ENCODE results near the gene APOBEC3G. TPM values are rescaled to one million over a fixed set of nuclear protein-coding genes. Genes with fewer than 3 reads are reported as not detected.
A peak's percentile ranks its signal among the peaks of the same experiment; 100 is the strongest.

The APOBEC3G gene
- total and polyA plus RNA-seq, 2 donors (not counting 1 experiment from before 2014, with no cell fraction given), result 94.2 to 96.6 TPM

- Histone ChIP-seq H3K9me3 (ENCODE audit: control extremely low read depth in 1 of 3, control insufficient read depth in 2 of 3, insufficient read depth in 1 of 3, low read length in 2 of 3) (no peaks in the 10 kb centered on the region), H4K20me1 (ENCODE audit: control insufficient read depth, insufficient read depth, low read length, poor library complexity, severe bottlenecking) (no peaks in the 10 kb centered on the region), H3K79me2 (ENCODE audit: control insufficient read depth, insufficient read depth, low read length) (peaks cover 3% of the 10 kb centered on the region), H3K27me3 (replicated peaks in 1 of 4; ENCODE audit: control extremely low read depth in 1 of 4, control insufficient read depth in 3 of 4, insufficient read depth in 4 of 4, low read length in 3 of 4) (no peaks in the 10 kb centered on the region), H3K4me2 (replicated peaks; ENCODE audit: low read depth, low read length, poor library complexity, severe bottlenecking) (peak overlapping the region; percentile 66), H3K36me3 (replicated peaks in 1 of 2; ENCODE audit: control extremely low read depth in 1 of 2, control insufficient read depth in 1 of 2, extremely low read depth in 1 of 2, insufficient read depth in 2 of 2, low read length in 1 of 2) (no peaks in the 10 kb centered on the region), H3K4me1 (ENCODE audit: control insufficient read depth in 2 of 2, insufficient read depth in 2 of 2, low read length in 2 of 2) (peaks cover 48 to 50% of the 10 kb centered on the region in 2 donors), H3K9ac (ENCODE audit: low read length) (no peak overlapping the region), H3K4me3 (ENCODE audit: control extremely low read depth in 1 of 5, extremely low read depth in 1 of 5, insufficient read depth in 1 of 5, low read depth in 2 of 5, low read length in 4 of 5) (peak overlapping the region in 1 of 5 experiments; percentile 37), H2AFZ (ENCODE audit: insufficient read depth, low read depth, low read length, poor library complexity, severe bottlenecking) (no peak overlapping the region), H3K27ac (ENCODE audit: low read length in 2 of 2) (peak overlapping the region; percentile 68 to 78)
- Mint-ChIP-seq H3K27ac (peak overlapping the region; percentile 93), H3K4me3 (peak overlapping the region; percentile 23), H3K27me3 (no peaks in the 10 kb centered on the region), H3K9me3 (ENCODE audit: insufficient read depth) (no peaks in the 10 kb centered on the region), H3K4me1 (peaks cover 48% of the 10 kb centered on the region)
- TF ChIP-seq CTCF (IDR thresholded peaks at IDR 0.05), result no peak
- TF ChIP-seq EZH2 (IDR thresholded peaks at IDR 0.05; ENCODE audit: borderline replicate concordance, insufficient read depth, low read depth, low read length, poor library complexity, severe bottlenecking), result no peak
- no peak for ATAC-seq (ENCODE audit: low read depth)
- POLR2A ChIA-PET, result interaction anchor here (0.6 to 2.6 kb wide), 5 partner anchors 16 to 385 kb away, joined by 3 to 10 read pairs (median 5); no protein-coding TSS in a partner anchor
- CTCF ChIA-PET, result interaction anchor here (0.6 to 2.8 kb wide), 8 partner anchors 15 to 112 kb away, joined by 3 to 12 read pairs (median 4); no protein-coding TSS in a partner anchor
- no CpG with 5 or more reads among the region's 2 CpGs for WGBS (ENCODE audit: insufficient coverage)
- no peak for DNase-seq
- intact Hi-C loops (cut with micrococcal nuclease), result loop anchor here (2.0 kb wide), 2 partner anchors 17 to 101 kb away; partner anchors contain the start of gene APOBEC3C
Observed at GRCh38 chr22:39115570-39115969, 38.5 kb downstream of the APOBEC3G start.

GRCh38 chr22:39115977-39116621 is 39.0 kb downstream of the APOBEC3G start:
- H3K27ac ChIP-seq (ENCODE audit: low read length in 2 of 2), result peak overlapping the region in 1 of 2 donors; percentile 78
- no peak overlapping the region for H2AFZ ChIP-seq (ENCODE audit: insufficient read depth, low read depth, low read length, poor library complexity, severe bottlenecking)
- H3K79me2 ChIP-seq (ENCODE audit: control insufficient read depth, insufficient read depth, low read length), result peaks cover 3% of the 10 kb centered on the region
- no peaks in the 10 kb centered on the region for H3K9me3 ChIP-seq (ENCODE audit: control extremely low read depth in 1 of 3, control insufficient read depth in 2 of 3, insufficient read depth in 1 of 3, low read length in 2 of 3)
- DNase-seq (no peak), ATAC-seq (ENCODE audit: low read depth) (no peak)
- peak overlapping the region; percentile 23 for H3K4me3 Mint-ChIP-seq
- no peaks in the 10 kb centered on the region for H4K20me1 ChIP-seq (ENCODE audit: control insufficient read depth, insufficient read depth, low read length, poor library complexity, severe bottlenecking)
- H3K27ac Mint-ChIP-seq, result peak overlapping the region; percentile 93
- no peaks in the 10 kb centered on the region for H3K27me3 Mint-ChIP-seq
- CTCF ChIA-PET, result interaction anchor here (0.6 to 2.8 kb wide), 8 partner anchors 15 to 113 kb away, joined by 3 to 12 read pairs (median 4); no protein-coding TSS in a partner anchor
- H3K36me3 ChIP-seq (replicated peaks in 1 of 2; ENCODE audit: control extremely low read depth in 1 of 2, control insufficient read depth in 1 of 2, extremely low read depth in 1 of 2, insufficient read depth in 2 of 2, low read length in 1 of 2), result no peaks in the 10 kb centered on the region
- 77% methylated on average over 3 of the region's 9 CpGs for WGBS (ENCODE audit: insufficient coverage)
- H3K9me3 Mint-ChIP-seq (ENCODE audit: insufficient read depth), result no peaks in the 10 kb centered on the region
- H3K9ac ChIP-seq (ENCODE audit: low read length), result no peak overlapping the region
- TF ChIP-seq CTCF (IDR thresholded peaks at IDR 0.05), result no peak
- TF ChIP-seq EZH2 (IDR thresholded peaks at IDR 0.05; ENCODE audit: borderline replicate concordance, insufficient read depth, low read depth, low read length, poor library complexity, severe bottlenecking), result no peak
- intact Hi-C loops (cut with micrococcal nuclease), result loop anchor here (2.0 kb wide), 3 partner anchors 17 to 101 kb away; partner anchors contain the start of gene APOBEC3C
- peaks cover 43 to 45% of the 10 kb centered on the region in 2 donors for H3K4me1 ChIP-seq (ENCODE audit: control insufficient read depth in 2 of 2, insufficient read depth in 2 of 2, low read length in 2 of 2)
- POLR2A ChIA-PET, result interaction anchor here (1.1 to 2.6 kb wide), 3 partner anchors 16 to 386 kb away, joined by 5 to 10 read pairs (median 7); no protein-coding TSS in a partner anchor
- H3K4me2 ChIP-seq (replicated peaks; ENCODE audit: low read depth, low read length, poor library complexity, severe bottlenecking), result peak overlapping the region; percentile 66
- H3K4me3 ChIP-seq (ENCODE audit: control extremely low read depth in 1 of 5, extremely low read depth in 1 of 5, insufficient read depth in 1 of 5, low read depth in 2 of 5, low read length in 4 of 5), result no peak overlapping the region
- no peaks in the 10 kb centered on the region for H3K27me3 ChIP-seq (replicated peaks in 1 of 4; ENCODE audit: control extremely low read depth in 1 of 4, control insufficient read depth in 3 of 4, insufficient read depth in 4 of 4, low read length in 3 of 4)
- H3K4me1 Mint-ChIP-seq, result peaks cover 44% of the 10 kb centered on the region
